NOMO-1 treated with DMSO at 0.1 percent for 48 hours (cell line): ENCODE measurements around the gene IL1RN.
A peak's percentile ranks its signal among the peaks of the same experiment; 100 is the strongest.

ENCODE experiments used
- DNase-seq: peaks from one replicate; lab custom pipeline; 2025; ENCODE audit not compliant: unreplicated experiment; lab: John Stamatoyannopoulos, UW

IL1RN gene

DNA sequence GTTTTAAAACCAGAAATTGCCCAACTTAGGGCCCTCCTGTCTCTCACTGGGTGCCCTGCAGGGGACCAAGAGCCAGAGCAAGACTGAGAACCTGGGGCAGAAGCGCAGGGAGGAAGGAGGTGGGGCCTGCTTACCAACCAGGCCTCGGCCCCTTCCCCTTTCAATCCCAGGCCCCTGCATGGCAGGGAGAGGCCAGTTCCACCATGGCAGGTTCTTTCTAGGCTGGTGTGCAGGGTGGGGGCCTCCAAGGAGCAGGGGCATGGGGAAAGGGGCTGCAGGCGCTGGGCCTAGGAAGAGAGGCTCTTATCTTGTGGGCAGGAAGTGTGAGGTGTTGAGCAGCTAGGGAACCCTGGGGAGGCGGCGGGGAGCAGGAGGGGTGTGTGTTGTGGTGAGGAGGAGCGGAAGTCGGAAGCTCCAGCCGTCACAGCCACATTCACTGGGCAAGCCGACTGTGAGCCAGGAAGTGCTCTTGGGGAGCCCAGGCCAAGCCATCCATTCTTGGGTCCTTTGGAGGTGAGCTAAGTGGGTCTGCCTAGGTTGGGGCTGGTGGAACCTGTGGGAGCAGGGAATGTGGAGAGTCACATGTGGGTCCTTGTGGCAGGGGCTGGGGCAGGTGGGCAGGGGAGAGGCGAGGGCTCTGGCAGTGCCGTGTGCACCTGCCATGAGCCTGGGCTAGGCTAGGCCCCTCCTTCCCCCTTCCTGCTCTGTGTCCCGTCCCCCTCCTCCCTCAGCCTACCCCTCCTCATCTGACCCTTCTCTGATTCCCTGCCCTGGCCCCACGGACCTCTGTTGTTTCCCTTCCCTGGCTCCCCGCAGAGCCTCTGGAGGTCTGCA, 46.4 kb downstream of the IL1RN start, which contains the start of gene PSD4:
Gene PSD4, plus strand, starts transcription at position 430 of the 834 bp plus-strand sequence. CDS start 8,486 bp downstream, outside the sequence.
- peak; percentile 92 for DNase-seq

DNA sequence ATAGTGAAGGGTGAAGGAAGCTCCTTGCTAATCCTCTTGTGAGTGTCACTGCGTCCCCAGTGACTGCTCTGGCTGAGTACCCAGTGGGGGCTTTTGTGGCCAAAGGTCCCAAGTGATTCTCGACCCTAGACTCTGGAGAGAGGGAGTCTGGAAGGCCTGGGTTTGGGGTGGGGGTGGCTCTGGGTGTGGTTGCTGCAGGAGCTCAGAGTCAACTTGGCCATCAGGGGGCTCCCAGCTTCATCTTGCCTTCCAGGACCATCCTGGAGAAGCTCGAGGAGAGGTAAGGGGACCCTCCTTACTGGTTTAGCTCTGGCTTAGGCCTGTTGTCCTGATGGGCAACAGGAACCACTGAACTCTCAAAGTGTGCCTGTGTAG, 47.0 kb downstream of the IL1RN start:
- no peak for DNase-seq

DNA sequence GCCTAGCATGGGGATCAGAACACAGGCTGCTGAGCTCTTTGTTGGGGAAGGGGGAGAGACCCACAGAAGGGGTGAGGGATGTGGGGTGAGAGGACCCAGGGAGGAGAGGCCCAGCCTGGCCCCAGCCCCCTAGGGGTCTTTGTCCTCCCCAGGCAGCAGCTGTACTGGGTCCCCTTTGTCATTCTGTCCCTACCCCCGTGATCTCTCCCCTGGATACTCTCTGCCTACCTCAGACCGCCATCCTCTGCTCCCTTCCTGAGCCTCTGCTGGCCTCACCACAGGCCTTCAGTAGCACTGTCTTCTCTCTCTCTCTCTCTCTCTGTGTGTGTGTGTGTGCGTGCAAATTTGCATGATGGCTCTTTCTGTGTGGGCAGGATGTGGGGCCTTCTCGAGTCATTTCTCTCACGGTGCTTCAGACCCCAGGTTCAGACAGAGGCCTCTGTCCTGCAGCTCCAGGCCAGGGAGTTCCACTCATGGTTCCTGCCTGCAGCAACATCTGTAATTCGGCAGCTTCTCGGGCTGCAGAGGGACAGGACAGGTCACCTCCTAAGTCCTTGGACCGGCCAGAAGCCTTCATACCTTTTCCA, 47.7 kb downstream of the IL1RN start:
- DNase-seq = no peak

DNA sequence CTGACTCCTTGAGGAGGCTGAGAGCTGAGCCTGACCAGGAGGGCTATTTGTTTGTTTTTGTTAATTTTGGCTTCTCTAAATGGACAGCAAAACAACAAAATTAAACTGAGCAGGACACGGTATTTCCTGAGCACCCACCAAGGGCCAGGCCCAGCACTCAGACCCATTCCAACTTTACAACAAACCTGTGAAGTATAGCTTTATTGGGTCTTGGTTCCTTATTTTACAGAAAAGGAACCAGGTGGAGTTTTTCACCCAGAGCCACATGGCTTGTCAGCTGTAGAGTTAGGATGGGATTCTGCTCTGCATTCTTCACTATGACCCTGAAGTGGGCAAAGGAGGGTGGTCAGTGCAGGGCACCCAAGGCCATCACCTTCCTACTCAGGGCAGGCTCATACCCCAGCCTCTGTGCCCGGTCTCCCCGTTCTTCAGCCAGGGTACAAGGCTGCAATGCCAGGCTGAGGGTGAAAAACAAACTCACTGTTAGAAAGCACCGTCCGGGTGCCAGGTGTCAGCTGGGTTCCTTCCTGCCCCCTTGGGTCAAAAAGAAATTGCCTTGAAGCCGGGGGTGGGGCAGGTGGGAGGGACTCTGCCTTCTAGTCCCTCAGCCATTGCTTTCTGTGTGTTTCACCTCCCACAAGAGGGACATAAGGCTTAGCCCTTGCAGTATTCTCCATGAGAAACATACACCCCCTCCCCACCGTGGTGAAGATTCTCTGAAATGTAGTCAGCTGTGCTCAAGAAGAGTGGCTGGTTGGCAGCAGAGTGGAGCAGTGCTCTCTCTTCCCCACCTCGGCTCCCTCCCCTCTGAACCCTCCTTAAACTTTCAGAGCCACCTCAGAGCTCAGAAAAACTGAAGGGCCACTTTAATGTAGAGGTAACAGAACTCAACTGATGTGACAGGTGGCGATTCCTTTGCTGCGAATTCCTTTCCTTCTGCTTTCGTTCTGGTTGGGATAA, 48.6 kb downstream of the IL1RN start:
- DNase-seq = no peak

DNA sequence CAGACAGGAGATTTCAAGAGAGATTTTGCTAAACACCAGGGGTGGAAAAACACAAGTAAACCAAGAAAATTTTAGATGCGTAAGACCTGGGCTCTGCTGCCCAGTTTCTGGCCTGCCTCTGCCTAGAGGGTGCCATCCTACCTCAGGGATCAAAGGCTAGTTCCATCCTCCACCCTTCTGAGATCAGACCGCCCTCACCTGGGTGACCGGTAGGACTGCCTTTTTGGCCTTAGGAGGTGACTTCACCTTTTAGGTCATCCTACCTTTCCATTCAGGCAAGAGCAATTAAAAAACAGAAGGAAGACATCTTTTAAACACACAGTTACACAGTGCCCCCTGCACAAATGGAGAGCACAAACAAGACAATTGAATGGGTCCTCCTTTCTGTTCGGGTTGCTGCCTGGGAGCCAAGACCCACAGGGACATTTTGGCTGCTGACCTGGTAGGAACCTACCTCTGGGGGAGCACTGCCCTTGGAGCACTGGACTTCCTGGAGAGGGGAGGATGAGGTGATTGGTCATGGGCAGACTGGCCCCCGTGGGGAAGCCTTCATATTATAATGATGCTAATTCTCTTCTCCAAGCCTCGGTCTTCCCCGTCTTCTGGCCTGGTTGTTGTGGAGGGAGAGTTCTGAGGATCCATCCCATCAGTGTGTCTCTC, 49.4 kb downstream of the IL1RN start:
- no peak for DNase-seq

DNA sequence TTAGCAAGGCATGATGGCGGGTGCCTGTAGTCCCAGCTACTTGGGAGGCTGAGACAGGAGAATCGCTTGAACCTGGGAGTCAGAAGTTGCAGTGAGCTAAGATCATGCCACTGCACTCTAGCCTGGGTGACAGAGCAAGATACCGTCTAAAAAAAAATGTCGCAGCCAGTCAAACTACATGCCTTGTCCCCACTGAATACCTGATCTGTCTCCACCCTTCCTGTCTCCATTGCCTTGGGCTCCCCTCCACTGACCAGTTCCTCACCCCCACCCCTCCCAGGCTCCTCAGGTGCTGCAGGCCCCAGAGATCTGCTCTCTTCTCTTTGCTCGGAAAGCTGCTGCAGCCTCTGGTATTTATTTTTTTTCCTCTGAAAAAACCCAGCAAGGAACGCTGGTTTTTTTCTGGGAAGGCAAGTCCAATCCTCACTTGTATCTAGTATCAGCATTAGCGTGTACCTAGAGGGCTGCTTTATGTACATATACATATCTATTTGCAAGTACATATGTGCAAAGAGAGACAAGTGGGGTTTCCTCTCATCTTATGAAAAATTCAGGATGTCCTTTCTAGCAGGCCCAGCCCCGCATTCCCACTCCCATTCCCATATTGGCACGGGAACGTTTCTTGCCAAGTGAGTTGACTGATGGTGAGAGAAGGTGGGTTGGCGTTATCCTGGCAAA, 50.8 kb downstream of the IL1RN start:
- no peak for DNase-seq

DNA sequence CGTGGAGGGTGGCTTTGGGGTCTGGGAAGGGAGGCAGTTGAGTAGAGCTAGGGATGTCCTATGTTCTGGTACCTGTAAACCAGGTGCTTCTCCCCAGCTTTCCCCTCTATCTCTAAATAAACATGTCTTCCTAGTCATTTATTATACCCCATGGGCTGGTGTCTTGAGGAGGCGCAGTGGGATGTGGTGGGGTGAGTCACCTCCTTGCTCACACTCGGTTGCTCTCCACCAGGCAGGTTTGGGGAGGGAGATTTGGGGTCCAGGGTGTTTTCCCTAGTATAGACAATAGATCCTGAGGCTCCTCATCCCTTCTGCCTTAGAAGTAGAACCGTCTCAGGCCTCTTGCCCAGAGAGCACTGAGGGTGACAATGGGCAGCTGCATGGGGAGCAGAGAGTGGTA, 51.5 kb downstream of the IL1RN start:
- DNase-seq = no peak

DNA sequence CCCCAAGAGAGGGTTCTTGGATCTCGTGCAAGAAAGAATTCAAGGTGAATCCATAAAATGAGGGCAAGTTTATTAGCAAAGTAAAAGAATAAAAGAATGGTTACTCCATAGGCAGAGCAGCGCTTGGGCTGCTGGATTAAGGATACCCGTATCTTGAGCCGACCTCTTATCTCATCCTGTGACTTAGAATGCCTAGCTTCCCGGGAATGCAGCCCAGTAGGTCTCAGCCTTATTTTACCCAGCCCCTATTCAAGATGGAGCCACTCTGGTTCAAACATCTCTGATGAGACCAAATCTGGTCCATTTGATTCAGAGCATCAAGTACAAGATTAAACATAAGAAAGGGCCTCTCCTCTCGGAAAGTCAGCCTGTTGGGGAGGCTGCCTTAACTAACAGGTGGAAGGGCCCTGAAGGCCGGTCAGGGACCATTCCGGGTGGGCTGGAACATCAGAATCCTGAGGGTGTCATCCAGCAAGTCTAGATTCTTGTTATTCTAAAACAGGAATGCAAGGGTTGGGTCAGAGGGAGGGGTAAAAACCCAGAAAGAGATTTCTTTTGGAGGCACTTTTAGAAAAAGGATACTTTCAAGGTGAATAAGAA, 52.1 kb downstream of the IL1RN start:
- no peak for DNase-seq

DNA sequence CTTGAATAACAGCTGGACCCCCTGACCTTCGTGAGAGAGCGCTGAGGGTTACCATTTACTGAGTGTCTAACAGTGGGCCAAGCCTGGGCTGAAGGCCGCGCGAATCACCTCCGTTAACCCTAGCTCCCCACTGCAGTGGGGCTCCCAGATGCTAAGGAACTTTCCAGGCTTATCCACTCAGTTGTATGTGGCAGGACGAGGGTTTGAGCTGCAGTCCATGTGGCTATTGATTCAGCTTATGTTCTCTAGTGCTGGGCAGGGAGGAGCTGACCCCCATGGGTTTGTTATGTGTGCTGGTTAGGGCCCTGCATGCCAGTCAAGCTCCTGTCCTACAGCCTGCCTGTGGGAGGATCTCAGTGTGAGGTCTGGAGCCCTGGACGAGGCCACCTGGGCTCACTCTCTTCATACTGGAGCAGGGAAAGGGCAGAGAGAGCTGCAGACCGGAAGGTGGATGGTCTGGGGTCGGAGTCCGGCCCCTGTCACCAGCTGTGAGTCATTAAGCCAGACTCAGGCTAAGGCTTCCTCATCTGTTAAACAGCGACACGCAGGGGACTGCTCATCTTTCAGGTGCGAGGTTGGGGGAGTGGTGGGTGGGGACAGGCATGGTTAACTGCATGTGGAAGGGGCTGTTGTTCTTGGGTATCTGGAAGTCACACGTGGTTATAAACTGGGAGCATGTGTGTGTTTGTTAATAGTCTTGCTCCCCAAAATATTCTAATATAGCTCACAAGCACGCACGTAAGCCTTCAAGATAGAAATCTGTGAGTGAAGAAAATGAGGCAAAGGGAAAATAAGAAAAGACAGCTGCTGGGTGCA, 52.9 kb downstream of the IL1RN start:
- no peak for DNase-seq

DNA sequence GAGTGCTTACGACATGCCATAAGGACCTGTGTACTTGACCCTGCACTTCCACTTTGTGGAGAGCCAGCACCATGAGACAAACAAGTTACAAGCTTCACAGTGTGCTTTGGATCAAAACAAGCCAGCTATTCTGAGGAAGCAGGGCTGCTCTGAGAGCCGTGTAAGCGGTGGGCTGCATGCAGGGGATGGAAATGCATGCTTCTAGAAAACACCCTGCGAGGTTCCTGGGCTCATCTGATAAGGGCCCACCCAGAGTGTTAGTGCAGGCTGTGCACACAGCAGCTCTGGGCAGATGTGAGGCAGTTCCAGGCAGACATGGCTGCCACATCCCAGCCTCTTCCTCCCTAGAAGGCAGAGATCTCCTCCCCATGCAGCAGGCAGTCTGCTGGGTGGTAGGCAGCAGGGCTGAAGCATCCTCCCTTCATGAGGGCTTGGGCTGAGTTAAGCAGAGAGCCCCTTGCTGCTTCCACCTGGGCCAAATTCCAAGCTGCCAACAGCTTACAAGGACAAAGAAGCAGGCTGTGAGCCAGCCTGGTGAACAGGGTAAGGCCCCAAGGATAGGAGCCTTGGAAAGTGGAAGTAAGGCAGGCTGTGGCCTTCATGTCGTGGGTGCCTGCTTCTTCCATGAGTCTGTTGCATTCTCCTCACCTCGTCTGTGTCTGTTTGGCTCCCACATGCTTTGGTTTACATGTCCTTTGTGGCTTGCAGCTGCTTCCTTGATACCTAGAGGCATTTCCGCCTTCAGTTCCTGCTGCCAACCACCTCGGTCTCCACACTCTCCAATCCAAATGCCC, 54.1 kb downstream of the IL1RN start:
- DNase-seq = no peak

DNA sequence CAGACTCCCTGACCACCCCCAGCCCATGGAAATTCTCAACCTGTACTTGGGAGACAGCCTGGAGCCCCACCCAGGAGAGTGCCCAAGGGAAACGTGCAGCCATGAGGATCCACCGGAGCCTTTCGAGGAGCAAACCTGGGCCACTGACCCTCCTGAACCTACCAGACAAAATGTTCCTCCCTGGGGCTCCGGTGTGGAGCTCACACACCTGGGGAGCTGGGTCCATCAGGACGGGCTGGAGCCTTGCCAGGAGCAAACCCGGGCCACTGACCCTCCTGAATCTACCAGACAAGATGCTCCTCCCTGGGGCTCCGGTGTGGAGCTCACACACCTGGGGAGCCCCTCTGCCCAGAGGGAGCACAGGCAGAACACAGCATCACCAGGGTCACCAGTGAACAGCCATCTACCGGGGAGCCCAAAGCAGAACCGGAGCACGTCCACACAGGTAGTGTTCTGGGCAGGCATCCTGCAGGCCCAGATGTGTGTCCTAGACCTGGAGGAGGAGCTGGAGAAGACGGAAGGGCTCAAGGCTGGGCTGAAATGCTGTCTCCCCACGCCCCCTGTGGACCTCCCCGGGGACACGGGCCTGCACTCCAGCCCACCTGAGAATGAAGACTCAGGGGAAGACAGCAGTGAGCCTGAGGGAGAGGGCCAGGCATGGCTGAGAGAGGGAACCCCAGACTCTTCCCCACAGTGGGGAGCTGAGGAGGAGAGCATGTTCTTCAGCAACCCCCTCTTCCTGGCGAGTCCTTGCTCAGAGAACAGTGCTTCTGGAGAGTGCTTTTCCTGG, 55.3 kb downstream of the IL1RN start:
- no peak for DNase-seq

DNA sequence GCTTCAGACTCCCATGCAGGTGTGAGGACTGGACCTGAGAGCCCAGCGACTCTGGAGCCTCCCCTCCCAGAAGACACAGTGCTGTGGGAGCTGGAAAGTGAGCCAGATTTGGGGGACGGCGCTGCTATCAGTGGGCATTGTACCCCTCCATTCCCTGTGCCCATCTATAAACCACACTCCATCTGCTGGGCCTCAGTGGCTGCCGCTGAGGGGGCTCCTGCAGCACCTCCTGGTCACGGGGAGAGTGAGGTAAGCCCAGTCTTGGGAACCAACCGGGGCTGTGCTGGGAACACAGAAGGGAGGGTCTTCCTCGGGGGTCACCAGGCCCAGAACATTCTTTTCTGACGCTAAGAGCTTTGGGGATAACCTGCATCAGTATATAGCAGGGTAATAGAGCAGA, 55.9 kb downstream of the IL1RN start:
- DNase-seq = no peak
